GM19099 (cell line): ENCODE data around the gene BRD2.

Experiments used
- POLR2A ChIP-seq: IDR thresholded peaks from 3 replicates; pipeline ENCODE4 v1.6.1; 2011; ENCODE audit warnings: low read depth; ENCODE audit not compliant: insufficient read length; ENCODE audit errors: extremely low read depth

BRD2 gene

DNA sequence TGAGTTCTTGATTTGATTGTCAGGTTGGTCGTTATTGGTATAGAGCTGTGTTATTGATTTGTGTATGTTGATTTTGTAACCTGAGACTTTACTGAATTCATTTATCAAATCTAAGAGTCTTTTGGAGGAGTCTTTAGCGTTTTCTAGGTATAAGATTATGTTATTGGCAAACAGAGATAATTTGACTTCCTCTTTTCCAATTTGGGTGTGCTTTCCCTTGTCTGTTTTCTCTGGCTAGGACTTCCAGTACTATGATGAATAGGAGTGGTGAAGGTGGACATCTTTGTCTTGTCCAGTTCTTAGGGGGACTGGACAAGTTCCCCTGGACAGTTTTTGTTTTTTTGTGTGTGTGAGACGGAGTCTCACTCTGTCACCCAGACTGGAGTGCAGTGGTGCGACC, 23.6 kb downstream of the BRD2 start:
- TF ChIP-seq POLR2A: no peak

DNA sequence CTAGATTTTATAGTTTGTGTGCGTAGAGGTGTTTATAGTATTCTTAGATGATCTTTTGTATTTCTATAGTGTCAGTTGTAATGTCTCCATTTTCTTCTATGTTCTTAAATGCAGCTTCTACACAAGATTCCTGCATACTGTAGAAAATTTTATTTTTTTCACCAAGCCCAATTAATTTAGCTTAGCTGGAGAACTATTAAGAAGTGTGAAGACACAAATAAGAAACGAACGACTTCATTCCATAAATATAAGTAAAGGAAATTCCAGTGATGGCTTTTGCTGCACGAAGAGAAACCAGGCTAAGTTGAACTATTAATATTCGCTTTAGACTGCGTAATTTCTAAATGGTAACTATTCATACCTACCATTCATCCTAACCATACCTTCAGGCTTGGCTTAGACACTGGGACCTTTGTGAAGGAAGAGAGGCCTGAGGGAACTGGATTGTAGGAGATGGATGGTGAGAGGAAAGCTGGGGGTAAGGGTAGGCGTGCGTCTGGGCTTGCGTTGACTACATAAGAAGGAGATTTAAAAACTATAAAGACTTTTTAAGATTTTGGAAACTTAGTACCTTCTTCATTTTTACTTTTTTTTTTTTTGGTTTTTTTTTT, 25.1 kb downstream of the BRD2 start:
- TF ChIP-seq POLR2A: no peak

DNA sequence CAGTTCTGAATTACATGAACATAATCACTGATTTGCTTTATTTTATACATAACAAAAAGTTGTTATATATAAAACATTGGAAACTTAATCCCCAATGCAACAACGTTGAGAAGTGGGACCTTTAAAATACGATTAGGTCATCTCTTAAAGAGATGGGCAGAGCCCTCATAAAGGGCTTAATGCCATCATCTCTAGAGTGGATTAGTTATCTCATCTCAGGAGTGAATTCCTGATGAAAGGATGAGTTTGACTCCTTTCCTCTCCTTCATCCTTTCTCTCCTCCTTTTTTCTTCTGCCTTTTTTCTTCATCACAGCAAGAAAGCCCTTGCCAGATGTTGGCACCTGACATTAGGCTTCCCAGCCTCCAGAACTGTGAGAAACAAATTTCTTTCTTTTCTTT, 27.1 kb downstream of the BRD2 start:
- no peak for TF ChIP-seq POLR2A

DNA sequence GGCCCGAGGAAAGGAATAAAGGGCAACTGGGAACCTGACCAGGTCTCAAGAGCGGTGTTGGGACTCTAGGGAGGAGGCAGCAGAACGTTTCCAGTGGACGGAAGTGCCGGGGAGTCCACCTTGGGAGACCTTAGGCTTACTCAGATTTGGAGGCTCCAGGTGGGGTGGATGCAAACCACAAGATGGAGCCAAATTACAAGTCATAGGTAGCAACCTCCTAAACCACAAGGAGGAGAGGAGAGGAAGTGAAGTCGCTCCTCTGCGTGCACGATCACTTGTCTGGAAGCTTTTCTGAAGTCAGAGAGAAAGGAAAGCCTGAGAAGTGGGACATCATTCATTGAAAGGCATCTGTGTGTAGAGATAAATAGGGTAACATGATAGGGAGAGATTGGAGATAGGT, 31.7 kb downstream of the BRD2 start:
- TF ChIP-seq POLR2A: no peak

DNA sequence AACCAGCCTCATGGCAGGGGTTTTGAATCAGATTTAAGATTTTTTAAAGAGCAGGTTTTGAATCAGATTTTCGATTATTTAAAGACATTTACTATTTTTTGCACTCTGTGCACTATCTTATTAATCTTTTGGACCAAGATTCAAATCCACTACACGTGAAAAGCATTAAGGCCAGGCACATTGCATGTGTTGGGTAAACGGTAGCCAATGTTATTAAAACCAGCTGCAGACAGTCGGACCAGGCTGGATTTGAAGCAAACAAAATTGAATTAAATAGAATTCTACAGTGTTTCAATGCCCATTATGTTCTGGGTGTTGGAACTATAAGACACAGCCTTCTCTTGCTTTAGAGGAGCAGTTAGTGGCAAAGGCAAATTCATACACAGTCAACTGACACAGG, 33.3 kb downstream of the BRD2 start:
- no peak for TF ChIP-seq POLR2A

DNA sequence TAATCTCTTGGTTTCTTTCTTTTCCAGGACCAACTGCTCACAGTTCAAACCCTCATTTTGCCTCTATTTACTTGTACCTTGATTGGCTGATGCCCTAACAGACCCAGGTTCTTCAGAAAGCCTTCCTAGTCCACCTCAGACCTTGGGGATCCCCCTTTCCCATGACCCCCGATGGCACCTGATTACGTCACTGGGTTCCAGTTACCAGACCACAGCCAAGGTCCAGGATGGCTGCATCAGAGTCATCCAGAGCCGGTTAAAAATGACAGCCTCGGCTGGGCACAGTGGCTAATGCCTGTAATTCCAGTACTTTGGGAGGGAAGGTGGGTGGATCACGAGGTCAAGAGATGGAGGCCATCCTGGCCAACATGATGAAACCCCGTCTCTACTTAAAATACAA, 36.5 kb downstream of the BRD2 start:
- no peak for TF ChIP-seq POLR2A

DNA sequence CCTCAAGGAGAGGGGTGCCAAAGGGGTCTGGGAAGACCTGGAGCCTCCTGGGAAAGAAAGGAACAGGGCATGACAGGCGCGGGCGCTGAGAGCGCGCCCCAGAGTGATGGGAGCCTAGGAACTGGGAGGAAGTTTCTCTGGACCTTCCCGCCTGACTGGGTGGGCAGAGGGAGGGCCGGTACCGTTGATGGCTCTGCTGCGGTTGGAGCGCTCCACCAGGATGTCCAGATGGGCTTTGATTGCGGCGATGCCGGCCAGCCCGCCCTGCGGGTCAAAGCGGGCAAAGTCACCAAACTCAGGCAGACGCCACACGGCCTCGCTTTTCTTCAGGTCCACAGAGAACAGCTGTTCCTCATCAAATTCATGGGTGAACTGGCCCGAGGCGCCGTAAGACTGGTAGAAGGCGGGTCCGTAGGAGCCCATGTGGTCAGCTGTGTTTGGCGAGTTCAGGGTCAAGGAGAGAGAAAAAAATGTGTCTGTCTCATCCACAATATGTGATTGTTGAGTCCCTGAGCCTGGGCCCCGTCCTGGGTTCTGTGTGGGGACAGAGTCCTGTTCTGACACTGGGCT, 39.5 kb downstream of the BRD2 start:
- TF ChIP-seq POLR2A: no peak

DNA sequence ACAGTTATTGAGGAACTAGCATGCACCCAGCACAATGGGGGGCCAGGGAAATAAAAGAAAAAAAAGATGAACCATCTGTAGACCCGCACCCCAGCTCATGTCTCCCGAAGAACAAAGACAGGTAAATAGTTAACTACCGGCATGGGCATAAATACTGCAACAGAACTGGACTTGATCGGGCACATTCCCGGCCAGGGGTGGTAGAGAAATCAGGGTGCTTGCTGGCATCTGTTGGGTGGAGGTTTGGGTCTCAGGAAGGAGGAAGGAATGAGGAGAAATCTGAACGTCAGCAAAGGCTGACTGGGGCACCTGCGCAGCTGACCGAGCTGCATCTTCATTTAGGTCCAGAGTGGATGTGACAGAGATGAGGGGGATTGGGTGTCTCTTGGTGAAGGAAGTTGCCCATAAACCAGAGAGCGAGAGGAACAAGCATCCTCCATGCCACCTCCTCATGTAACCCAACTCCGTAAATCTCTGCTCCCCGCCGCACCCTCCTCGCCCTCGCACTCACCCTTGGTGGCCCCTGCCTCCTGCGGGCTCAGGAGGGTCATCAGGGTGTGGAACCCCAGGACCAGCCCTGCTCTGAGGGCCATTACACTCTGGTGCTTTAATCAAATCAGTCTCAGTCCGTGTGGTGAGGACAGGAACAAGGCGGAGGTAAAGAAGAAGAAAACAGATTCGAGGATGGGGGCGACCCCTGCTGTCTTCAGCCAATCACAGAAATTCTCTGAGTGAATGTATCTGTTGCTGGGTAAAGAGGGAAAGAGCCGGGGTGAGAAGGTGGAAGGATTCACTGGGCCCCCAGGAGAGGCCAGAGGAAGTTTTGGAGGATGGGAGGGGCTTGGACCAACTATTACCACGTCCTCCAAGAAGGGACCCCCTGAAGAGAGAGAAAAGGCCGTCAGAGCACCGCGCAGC, 40.8 kb downstream of the BRD2 start, which contains the start of gene HLA-DOA:
TSS of gene HLA-DOA (minus strand) at position 648 of the 918 bp plus-strand sequence.
- TF ChIP-seq POLR2A: peak; percentile 95

DNA sequence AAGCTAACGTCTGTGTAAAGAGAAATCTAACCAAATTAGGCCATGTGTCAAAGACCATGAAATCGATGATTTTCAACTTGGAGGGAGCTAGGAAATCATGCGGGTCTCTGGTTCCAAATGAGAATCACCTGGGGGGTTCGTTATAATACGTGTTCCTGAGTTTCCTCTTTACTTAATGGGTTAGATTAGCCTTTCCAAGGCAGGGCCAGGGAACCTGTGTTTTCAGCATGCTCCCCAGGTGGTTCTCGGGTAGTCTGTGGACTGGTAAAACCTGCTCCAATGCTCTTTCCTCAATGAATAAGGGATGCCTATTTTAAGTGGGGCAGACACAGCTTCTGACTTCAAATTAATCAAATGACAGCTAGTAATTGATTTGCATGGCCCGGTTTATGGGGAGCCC, 42.0 kb downstream of the BRD2 start:
- no peak for TF ChIP-seq POLR2A

DNA sequence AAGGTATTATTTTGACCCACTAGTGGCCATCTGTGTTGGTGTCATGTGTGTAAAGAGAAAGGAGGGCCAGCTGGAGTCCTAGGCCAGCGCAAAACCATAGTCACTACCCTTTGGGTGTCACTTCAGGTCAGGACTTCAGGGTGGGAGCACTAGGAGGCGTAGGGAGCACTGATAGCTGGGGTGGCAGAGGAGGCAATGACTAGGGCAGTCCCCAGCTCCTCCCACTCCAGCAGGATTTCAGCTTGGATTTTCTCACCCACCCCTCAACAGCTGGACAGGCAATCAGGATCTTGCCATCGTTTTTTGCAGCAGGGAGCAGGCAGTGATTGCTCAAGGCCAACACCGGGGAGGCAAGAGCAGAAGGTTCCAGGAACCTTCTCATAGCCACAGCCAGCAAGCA, 45.2 kb downstream of the BRD2 start:
- no peak for TF ChIP-seq POLR2A

DNA sequence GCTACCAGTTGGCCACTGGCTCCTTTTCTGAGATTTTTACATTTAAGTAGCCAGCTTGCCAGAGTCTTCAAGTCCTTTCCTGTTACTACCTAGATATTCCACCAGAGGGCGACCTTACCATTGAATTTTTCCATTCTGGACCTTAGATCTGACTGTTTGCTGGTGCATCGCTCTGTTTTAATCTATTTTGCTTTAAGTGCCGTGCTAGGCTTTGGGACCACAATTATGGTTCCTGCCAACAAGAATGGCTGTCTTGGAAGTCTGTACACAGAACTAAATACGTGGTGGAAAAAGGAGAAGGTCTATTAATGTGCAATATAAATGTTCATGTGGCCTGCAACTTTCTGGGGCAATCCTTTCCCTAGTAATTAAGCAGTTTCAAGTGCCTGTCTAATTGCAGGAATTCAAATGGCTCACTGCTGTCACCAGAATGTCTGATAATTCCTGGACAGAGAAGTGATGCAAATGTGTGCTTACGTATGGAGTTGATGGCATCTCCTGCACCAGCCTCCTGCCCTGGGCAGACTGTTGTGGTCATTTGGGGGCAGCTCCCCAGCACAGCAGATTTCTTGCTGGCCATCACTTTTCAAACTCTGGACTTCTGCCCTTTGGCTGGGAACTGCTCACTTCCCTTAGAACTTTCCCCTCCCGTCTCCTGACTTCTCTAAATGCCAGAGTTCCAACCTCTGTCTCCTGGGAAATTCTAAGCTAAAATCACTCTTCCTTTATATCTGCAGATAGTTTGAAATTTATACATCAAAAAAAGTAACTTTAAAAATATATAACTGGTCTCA, 46.6 kb downstream of the BRD2 start:
- no peak for TF ChIP-seq POLR2A

DNA sequence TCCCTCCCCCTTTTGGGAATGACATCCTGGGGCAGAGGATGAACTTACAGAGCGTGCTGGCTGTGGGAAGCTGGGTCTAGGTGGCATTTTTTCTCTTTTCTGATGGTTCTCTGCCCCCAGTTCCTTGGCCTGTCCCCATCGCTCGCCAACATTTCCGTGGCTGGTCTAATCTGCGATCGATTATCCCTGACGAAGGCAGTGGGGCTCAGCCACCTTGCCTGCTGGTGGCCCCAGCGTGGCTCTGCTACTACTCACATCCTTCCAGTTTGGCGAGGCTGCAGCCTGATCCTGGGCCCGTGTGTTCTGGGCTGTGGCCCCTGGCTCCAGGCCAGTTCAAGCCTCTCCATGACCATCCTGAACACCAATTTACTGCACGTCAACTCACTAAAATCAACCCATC, 47.4 kb downstream of the BRD2 start:
- TF ChIP-seq POLR2A: no peak

DNA sequence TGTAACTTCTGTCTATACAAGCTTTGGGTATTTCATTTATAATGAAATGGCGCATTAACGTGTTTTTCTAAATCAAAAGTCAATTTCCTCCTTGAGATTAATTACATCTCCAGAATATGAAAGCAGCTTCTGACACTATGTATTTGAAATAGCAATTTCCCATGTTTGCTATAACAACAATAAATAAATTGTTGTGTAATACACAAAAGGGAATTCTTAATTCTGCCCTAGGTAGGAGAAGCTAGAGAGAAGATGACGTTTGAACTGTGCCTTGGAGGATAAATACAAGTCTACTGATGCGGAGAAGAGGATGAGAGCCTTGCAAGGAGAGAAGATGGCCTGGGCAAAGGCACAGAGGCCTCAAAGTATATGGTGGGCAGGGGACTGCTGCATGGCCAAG, 48.6 kb downstream of the BRD2 start:
- TF ChIP-seq POLR2A: no peak

DNA sequence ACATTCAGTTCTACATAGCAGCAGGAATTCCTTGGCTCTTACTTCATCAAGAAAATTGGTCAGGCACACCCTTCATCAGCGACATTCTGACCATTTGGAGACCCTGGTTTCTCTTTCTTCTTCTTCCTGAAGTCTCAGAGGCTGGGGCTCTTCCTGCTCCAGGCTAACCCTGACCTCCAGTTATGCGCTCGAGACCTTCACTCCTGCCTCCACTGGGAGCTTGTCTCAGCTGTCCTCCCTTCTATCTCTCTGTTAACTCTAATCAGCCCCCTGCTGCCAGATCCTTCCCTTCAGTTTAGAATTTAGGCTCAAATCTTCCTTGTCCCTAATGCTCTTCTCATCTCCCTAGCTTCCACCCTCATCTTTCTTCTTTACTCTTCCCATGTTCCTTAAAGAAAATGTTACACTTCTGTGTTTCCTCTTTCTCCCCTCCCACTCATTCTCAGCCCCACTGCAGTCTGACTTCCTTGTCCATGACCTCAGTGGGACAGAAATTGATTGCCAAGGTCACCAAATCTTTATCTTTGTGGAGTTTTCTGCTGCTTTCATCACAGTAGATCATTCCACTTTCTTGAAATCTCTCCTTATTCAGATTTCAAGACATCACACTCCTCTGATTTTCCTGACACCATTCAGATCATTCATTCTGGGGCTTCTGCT, 49.4 kb downstream of the BRD2 start:
- TF ChIP-seq POLR2A: no peak

DNA sequence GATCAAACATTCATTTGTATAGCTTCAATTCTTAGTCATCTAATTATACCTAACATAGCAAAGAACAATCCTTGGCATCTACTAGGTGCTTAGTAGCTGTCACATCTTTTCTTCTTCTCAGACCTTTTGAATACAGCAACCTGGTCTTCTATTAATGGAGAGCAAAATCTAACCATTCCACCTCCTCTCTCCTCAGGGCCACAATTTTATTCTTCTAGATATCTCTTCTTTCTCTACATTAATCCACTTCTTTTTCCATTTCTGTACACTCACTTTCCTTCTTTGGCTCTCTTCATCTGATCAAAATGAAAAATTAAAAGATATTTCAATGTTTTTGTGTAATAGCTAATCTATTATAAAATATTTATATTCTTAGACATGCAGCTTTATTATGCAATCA, 50.0 kb downstream of the BRD2 start:
- no peak for TF ChIP-seq POLR2A
